Measurements from ENCODE around the gene SLC13A3. TPM values are rescaled to one million over a fixed set of nuclear protein-coding genes. Genes with fewer than 3 reads are reported as not detected.

The SLC13A3 gene
- total RNA-seq, 4 donors from 2014 or later: 0.20 to 2.8 (median 1.1) TPM

DNA sequence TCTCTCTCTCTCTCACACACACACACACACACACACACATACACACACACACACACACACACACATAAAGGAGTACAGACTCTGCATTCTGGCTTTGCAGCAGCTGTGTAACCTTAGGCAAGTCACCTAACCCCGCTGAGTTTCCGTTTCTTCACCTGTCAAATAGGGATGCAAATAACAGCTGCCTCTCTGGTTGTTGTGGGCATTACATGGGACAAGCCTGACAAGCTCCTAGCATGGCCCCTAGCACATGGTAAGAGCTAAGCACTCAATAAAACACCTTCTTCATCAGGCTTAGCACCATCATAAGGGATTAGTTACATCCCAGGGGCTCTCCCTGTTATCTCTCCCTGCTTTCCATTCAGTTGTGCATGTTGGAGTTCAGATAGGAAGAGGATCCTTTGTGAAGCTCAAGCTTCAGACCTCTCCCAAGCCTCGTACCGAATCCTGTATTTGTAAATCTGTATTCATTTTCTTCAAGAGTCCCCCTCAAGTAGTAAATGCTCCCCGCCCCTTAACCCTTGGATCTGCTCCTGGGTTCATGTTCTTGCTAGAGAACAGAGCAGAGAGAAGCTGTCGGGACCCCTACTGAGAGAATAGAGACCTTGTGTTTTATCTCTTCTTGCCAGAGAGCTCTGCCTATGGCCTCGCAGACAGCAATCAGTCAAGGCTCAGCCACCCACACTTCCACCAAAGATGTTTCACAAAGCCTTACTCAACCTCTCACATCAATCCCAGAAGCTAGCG lies 2.2 kb downstream of the SLC13A3 start:
- intact Hi-C loops (cut with DNase I; ENCODE audit: low total_unique reads): no loop called here
- TF ChIP-seq CTCF (IDR thresholded peaks at IDR 0.05 in 4 of 5, conservative IDR thresholded peaks at IDR 0.05 in 1 of 5) (no peak), POLR2A (IDR thresholded peaks at IDR 0.05) (no peak)
- H3K4me1 ChIP-seq: no peaks in the 10 kb centered on the region
- in situ Hi-C loops (cut with MboI; ENCODE audit: low sequenced_read_pairs in 4 of 4): no loop called here
- no peaks in the 10 kb centered on the region for H3K36me3 ChIP-seq
- no peak overlapping the region for H3K27ac ChIP-seq
- DNase-seq: no peak
- H3K27me3 ChIP-seq: peaks cover 22 to 33% (median 22%) of the 10 kb centered on the region in 3 donors
- no peaks in the 10 kb centered on the region for H3K9me3 ChIP-seq
- no peak for ATAC-seq
- no peak overlapping the region for H3K4me3 ChIP-seq

DNA sequence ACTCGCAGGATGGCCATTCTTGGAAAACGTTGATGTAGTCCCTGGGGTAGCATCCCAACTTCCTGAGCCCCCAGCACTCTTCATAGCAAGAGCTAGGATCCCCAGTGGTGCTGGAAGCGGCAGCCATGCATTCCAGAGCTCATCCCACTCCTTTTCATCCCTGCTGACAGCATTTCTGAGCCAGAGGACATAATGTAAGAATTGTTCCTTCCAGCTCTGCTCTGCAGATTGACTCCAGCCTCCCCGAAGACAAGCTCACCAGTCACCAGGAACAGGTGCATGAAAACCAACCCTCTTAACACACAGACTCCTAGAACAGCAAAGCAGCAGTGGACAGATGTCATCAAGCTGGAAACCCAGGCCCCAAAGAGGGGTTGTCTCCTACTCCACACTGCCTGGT lies 3.8 kb downstream of the SLC13A3 start:
- H3K36me3 ChIP-seq: no peaks in the 10 kb centered on the region
- peaks cover 9 to 18% (median 14%) of the 10 kb centered on the region in 3 donors for H3K27me3 ChIP-seq
- no peaks in the 10 kb centered on the region for H3K9me3 ChIP-seq
- ATAC-seq (no peak), DNase-seq (no peak)
- no peak overlapping the region for H3K4me3 ChIP-seq
- no peak overlapping the region for H3K27ac ChIP-seq
- in situ Hi-C loops (cut with MboI; ENCODE audit: low sequenced_read_pairs in 4 of 4) (no loop called here), intact Hi-C loops (cut with DNase I; ENCODE audit: low total_unique reads) (no loop called here)
- no peak for TF ChIP-seq POLR2A (IDR thresholded peaks at IDR 0.05)
- no peak for TF ChIP-seq CTCF (IDR thresholded peaks at IDR 0.05 in 4 of 5, conservative IDR thresholded peaks at IDR 0.05 in 1 of 5)
- H3K4me1 ChIP-seq: no peaks in the 10 kb centered on the region

GRCh38 chr20:46646659-46647380 lies 4.4 kb downstream of the SLC13A3 start:
- H3K27ac ChIP-seq: no peak overlapping the region
- in situ Hi-C loops (cut with MboI; ENCODE audit: low sequenced_read_pairs in 4 of 4): no loop called here
- intact Hi-C loops (cut with DNase I; ENCODE audit: low total_unique reads): no loop called here
- no peak overlapping the region for H3K4me3 ChIP-seq
- no peaks in the 10 kb centered on the region for H3K36me3 ChIP-seq
- H3K4me1 ChIP-seq: no peaks in the 10 kb centered on the region
- no peaks in the 10 kb centered on the region for H3K9me3 ChIP-seq
- ATAC-seq (no peak), DNase-seq (no peak)
- TF ChIP-seq CTCF (IDR thresholded peaks at IDR 0.05 in 4 of 5, conservative IDR thresholded peaks at IDR 0.05 in 1 of 5): no peak
- TF ChIP-seq POLR2A (IDR thresholded peaks at IDR 0.05): no peak
- H3K27me3 ChIP-seq: peaks cover 8 to 12% (median 9%) of the 10 kb centered on the region in 3 donors

DNA sequence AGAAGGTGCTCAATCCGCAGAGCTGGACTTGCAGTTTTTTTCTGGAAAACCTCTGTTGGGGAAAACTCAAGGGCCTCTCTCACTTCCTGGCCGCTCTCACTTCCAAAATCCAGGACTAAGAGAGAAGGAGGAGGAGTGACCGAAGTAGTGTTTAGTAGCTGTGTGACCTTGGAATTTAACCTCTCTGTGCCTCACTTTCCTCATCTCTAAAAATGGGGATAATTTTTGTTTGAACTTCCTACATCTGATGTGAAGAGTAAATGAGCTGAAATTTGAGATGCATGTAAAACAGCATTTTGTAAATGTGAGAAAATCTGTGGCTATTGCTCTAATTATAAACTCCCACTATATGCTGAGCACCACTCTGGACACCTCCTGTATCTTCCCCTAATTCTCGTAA lies 5.1 kb downstream of the SLC13A3 start:
- TF ChIP-seq POLR2A (IDR thresholded peaks at IDR 0.05): no peak
- no peak for TF ChIP-seq CTCF (IDR thresholded peaks at IDR 0.05 in 4 of 5, conservative IDR thresholded peaks at IDR 0.05 in 1 of 5)
- H3K4me1 ChIP-seq: no peaks in the 10 kb centered on the region
- H3K27ac ChIP-seq: no peak overlapping the region
- ATAC-seq (no peak), DNase-seq (no peak)
- in situ Hi-C loops (cut with MboI; ENCODE audit: low sequenced_read_pairs in 4 of 4): no loop called here
- no peak overlapping the region for H3K4me3 ChIP-seq
- H3K9me3 ChIP-seq: no peaks in the 10 kb centered on the region
- H3K36me3 ChIP-seq: no peaks in the 10 kb centered on the region
- intact Hi-C loops (cut with DNase I; ENCODE audit: low total_unique reads): no loop called here
- H3K27me3 ChIP-seq: peaks cover 3 to 5% (median 3%) of the 10 kb centered on the region in 3 donors

Measured in gastrocnemius medialis (tissue), 4 donors.